ENCODE data around the gene SERGEF.

SERGEF gene

GRCh38 chr11:17840101-17840548 is 172.7 kb downstream of the SERGEF start:
- in situ Hi-C loops (cut with MboI; ENCODE audit: low pct_unique_long_range_greater_than_20kb, low sequenced_read_pairs, unreplicated experiment): no loop called here
- TF ChIP-seq CTCF (IDR thresholded peaks at IDR 0.05; ENCODE audit: extremely low read depth, insufficient read depth, missing control alignments): no peak

GRCh38 chr11:17839450-17839849 is 173.4 kb downstream of the SERGEF start:
- DNase-seq (ENCODE audit: low spot score): no peak
- in situ Hi-C loops (cut with MboI; ENCODE audit: low pct_unique_long_range_greater_than_20kb, low sequenced_read_pairs, unreplicated experiment): no loop called here
- TF ChIP-seq CTCF (IDR thresholded peaks at IDR 0.05; ENCODE audit: extremely low read depth, insufficient read depth, missing control alignments): no peak

More at GRCh38 chr11:17840101-17840548, 172.7 kb downstream of the SERGEF start:
- DNase-seq (ENCODE audit: low spot score): no peak

- TF ChIP-seq CTCF (IDR thresholded peaks at IDR 0.05; ENCODE audit: extremely low read depth, insufficient read depth, missing control alignments): no peak
- in situ Hi-C loops (cut with MboI; ENCODE audit: low pct_unique_long_range_greater_than_20kb, low sequenced_read_pairs, unreplicated experiment): no loop called here
- DNase-seq (ENCODE audit: low spot score): no peak
Measured at GRCh38 chr11:17838102-17838501, 174.7 kb downstream of the SERGEF start.

- no peak for TF ChIP-seq CTCF (IDR thresholded peaks at IDR 0.05; ENCODE audit: extremely low read depth, insufficient read depth, missing control alignments)
- in situ Hi-C loops (cut with MboI; ENCODE audit: low pct_unique_long_range_greater_than_20kb, low sequenced_read_pairs, unreplicated experiment): no loop called here
- DNase-seq (ENCODE audit: low spot score): no peak
Measured at GRCh38 chr11:17831883-17832282, 181.0 kb downstream of the SERGEF start.

DNA sequence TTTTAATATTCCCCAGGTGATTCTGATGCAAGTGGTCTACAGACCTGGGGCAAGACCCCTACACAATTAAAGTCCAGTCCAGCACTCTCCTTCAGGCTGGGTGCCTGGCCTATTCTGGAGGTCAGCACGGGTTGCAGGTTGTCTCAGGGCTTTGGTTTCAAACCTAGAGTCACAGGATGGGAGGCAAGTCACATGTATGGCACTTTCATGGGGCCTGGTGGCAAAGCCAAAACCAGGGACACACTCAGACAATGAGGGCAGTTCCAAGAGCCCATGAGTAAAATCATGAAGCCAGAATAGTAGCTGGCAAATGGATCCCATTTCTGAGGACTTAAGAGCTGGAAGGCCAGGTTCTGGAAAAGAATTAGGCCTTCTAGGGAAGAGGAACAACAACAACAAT is 181.6 kb downstream of the SERGEF start:
- no peak for TF ChIP-seq CTCF (IDR thresholded peaks at IDR 0.05; ENCODE audit: extremely low read depth, insufficient read depth, missing control alignments)
- DNase-seq (ENCODE audit: low spot score): no peak
- in situ Hi-C loops (cut with MboI; ENCODE audit: low pct_unique_long_range_greater_than_20kb, low sequenced_read_pairs, unreplicated experiment): no loop called here

DNA sequence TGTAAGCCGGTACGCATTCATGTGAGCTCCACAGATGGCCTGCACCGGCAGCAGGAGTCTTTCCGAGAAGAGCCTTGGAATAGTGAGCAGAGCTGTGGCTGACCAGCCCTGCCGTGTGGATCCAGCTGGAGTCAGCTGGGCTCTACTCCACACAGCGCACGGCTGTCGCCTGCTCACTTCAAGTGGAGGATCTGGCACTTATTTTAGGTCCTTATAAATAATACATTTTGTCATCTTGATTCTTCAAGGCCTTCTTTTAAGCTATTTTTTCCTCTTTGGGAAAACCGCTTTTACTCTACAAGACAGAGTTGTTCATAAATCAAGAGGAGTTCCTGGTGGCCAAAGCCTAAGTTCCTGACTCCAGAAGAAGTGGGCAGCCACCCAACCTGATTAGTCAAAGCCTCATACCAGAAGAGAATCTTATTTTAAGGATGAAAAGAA is 184.5 kb downstream of the SERGEF start:
- no peak for DNase-seq (ENCODE audit: low spot score)

More for the DNA sequence above, 184.5 kb downstream of the SERGEF start:
- TF ChIP-seq CTCF (IDR thresholded peaks at IDR 0.05; ENCODE audit: extremely low read depth, insufficient read depth, missing control alignments): no peak
- in situ Hi-C loops (cut with MboI; ENCODE audit: low pct_unique_long_range_greater_than_20kb, low sequenced_read_pairs, unreplicated experiment): no loop called here
